CD4-positive, alpha-beta T cell treated with Interferon alpha-2 for 1 hour (primary cell): Measurements from ENCODE around the gene GRIN1.

Source experiments
- DNase-seq, 2 donors: peaks; one replicate each; pipeline ENCODE4 v3.0.0-alpha.2; 2020 to 2022

GRIN1 gene

GRCh38 chr9:137138722-137139467, at the start of gene GRIN1:
Gene GRIN1, plus strand, starts transcription at chr9:137139154. Its CDS starts 333 bp downstream, at chr9:137139487.
- peak in 1 of 2 donors; percentile 37 for DNase-seq

GRCh38 chr9:137089232-137089947, 49.6 kb upstream of the GRIN1 start:
- no peak for DNase-seq

- DNase-seq, result peak; percentile 78 to 88
Observed at GRCh38 chr9:137095664-137096517, 43.1 kb upstream of the GRIN1 start.

GRCh38 chr9:137096785-137097546, 42.0 kb upstream of the GRIN1 start:
- no peak for DNase-seq

- no peak for DNase-seq
Observed at GRCh38 chr9:137097761-137098462, 41.0 kb upstream of the GRIN1 start.

GRCh38 chr9:137099231-137099630, 39.7 kb upstream of the GRIN1 start:
- no peak for DNase-seq

- no peak for DNase-seq
Observed at GRCh38 chr9:137103206-137103999, 35.6 kb upstream of the GRIN1 start.

GRCh38 chr9:137105814-137106661, 32.9 kb upstream of the GRIN1 start:
- no peak for DNase-seq

- DNase-seq, result no peak
Observed at GRCh38 chr9:137106662-137107250, 32.2 kb upstream of the GRIN1 start.

- DNase-seq, result no peak
Observed at GRCh38 chr9:137107312-137107921, 31.5 kb upstream of the GRIN1 start.

GRCh38 chr9:137107982-137108381, 31.0 kb upstream of the GRIN1 start:
- DNase-seq, result no peak

GRCh38 chr9:137108608-137109249, 30.2 kb upstream of the GRIN1 start:
- no peak for DNase-seq

- no peak for DNase-seq
Observed at GRCh38 chr9:137109250-137110146, 29.5 kb upstream of the GRIN1 start.

GRCh38 chr9:137110147-137110910, 28.6 kb upstream of the GRIN1 start:
- DNase-seq, result no peak

- no peak for DNase-seq
Observed at GRCh38 chr9:137110911-137111787, 27.8 kb upstream of the GRIN1 start.
